DOHH2 (cell line): ENCODE data around the gene APOBEC4.

Source experiments
- EZH2phosphoT487 ChIP-seq: fragments of 200-600 bp; sonication (generic); IDR thresholded peaks from 2 replicates; pipeline ENCODE4 v1.6.1; 2017; ENCODE audit warnings: borderline replicate concordance, mild to moderate bottlenecking, antibody characterized with exemption, low read length, moderate library complexity, mixed read lengths
- TF ChIP-seq, protein P1 (sequence below): fragments of 200-600 bp; sonication (generic); IDR thresholded peaks from one replicate; pipeline ENCODE4 v1.5.1; 2014; ENCODE audit warnings: antibody characterized with exemption, mild to moderate bottlenecking, low read depth, low read length; ENCODE audit not compliant: poor library complexity, severe bottlenecking

DNA sequence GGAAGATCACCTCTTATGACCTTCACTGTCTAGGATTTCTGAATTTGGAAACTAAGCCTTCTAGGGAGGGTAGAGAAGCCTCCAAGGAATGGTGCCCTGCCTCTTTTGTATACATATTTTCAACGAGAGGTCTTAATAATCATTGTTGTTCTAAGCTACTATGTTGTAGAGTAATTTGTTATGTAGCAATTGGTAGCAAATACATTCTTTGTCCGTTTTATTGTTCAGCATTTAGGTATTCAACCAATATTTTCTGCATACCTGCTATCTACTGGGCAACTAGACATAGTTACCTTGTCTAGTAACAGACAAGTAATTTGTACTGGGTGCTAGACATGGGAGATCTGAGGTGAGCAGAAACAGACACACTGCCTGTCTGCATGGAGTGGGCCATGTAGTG lies 42.1 kb downstream of the APOBEC4 start:
- TF ChIP-seq, protein P1, sequence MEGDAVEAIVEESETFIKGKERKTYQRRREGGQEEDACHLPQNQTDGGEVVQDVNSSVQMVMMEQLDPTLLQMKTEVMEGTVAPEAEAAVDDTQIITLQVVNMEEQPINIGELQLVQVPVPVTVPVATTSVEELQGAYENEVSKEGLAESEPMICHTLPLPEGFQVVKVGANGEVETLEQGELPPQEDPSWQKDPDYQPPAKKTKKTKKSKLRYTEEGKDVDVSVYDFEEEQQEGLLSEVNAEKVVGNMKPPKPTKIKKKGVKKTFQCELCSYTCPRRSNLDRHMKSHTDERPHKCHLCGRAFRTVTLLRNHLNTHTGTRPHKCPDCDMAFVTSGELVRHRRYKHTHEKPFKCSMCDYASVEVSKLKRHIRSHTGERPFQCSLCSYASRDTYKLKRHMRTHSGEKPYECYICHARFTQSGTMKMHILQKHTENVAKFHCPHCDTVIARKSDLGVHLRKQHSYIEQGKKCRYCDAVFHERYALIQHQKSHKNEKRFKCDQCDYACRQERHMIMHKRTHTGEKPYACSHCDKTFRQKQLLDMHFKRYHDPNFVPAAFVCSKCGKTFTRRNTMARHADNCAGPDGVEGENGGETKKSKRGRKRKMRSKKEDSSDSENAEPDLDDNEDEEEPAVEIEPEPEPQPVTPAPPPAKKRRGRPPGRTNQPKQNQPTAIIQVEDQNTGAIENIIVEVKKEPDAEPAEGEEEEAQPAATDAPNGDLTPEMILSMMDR: no peak
- TF ChIP-seq EZH2phosphoT487: no peak
